HG03060 (cell line): ENCODE measurements around the gene GABBR2.

Experiments used
- ATAC-seq: cut with Tn5 transposase; IDR thresholded peaks from one replicate; pipeline ENCODE4 v1.9.1; 2021; ENCODE audit warnings: low read depth, moderate number of reproducible peaks; ENCODE audit not compliant: unreplicated experiment

GABBR2 gene

GRCh38 chr9:98383758-98384157 lies 325.0 kb downstream of the GABBR2 start:
- ATAC-seq: no peak

DNA sequence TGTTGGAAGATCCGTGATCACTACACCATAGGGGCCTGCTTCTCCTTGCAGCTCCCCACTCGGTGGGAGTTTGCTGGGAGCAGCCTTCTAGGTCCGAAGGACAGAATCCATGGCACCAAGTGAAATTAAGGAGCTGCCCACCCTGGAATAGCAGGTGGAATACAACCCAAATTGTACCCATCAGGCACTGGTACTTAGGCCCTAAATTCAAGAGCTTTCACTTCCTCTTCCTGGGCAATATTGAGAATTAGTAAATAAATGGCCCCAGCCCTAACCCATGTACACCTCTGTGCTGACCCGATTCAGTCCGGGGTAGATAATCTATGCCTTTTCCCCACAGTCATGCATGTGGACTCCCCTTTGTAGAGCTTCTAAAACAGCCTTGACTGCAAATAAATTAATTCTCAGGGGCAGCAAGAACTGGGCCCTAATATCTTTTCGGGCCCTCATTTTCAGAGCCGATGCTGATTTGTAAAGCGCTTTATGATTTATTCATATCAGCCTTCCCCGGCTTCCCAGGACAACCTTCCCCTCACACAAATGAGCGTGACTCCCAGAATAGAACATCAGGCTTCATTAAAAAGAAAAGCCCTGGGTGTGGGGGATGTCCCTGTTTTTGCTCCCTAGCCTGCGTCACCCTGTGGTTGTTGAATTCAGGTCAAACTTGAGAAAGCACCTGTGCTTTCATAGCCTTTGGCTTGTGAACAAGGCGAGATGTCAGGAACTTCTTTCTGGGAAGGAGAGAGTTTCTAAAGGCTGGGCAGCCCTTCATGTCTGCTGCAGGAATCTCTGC lies 327.2 kb downstream of the GABBR2 start:
- no peak for ATAC-seq

DNA sequence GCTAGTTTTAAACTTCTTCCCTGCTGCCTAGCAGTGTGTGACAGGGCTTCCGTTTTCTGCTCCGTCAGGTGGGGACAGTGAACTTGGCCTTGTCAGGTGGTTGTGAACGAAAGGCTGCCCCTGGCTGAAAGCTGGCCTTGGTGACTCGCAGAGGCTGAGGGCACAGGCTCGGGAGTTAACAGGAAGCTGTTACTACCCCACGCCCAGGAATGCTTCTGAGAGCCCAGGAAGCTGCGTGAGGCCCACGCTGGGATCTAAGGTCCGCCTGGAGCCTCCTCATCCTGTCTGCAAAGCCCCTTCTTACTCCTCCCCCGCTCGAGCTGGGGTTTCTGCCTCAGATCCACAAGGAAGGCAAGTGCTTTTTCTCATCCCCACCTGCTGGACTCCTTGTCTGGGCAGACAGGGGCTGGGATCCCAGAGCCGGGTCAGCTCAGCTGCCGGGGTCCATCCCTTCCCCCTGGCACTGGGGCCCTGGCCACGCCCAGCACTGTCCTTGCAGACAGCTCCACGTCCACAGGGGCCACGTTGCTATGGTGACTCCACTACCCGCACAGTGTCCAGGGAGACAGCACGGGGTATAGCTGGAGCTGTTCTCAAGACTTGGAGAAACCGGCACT lies 328.6 kb downstream of the GABBR2 start:
- no peak for ATAC-seq

DNA sequence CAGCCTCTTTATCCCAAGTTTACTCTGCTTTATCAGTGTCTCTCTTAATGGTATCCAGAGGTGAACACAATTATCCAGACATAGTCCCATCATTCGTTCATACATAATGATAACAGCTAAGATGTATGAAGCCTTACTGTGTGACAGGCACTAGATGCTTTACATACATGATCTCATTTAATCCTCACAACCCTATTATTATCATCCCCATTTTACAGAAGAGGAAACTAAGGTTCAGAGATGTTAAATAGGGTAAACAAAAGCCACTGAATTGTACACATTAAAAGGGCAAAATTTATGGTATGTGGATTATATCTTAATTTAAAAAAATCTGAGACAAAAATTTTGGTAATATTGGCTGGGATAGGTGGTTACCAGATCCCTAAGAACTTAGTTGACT lies 329.2 kb downstream of the GABBR2 start:
- no peak for ATAC-seq

DNA sequence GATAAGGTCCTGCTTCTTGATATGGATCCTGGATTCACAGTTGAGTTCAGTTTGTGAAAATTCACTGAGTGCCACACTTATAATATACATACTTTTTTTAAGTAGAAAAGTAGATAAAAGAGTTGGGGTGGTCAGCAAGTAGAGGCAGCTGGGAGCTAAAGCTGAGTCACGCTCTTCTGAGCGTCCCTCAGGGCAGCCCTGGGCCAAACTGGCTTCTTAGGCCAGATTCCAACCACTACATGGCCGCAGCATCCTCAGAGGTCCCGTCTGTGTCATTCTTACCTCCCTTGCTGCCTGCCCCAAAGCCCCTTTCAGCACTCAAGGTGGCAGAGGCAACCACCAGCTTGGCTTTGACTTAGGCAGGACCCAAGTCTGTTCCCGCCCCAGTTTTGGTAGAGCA lies 329.9 kb downstream of the GABBR2 start:
- ATAC-seq: no peak

- ATAC-seq: no peak
Observed at GRCh38 chr9:98378206-98378780, 330.4 kb downstream of the GABBR2 start.

GRCh38 chr9:98375138-98375726 lies 333.5 kb downstream of the GABBR2 start:
- no peak for ATAC-seq

- no peak for ATAC-seq
Observed at GRCh38 chr9:98374385-98375051, 334.2 kb downstream of the GABBR2 start.

DNA sequence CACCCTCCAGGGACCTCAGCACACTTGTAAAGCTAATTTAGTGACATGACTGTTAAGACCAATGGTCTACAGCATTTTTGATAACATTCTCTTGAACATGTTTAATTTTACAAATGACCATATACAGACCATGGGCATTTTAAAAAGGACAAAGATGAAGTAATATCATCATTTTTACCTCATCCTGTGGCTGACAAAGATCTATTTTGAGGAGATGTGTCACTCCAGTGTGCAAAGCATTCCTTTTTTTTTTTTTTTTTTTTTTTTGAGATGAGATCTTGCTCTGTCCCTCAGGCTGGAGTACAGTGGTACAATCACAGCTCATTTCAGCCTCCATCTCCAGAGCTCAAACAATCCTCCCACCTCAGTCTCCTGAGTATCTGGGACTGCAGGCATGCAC lies 335.1 kb downstream of the GABBR2 start:
- no peak for ATAC-seq

DNA sequence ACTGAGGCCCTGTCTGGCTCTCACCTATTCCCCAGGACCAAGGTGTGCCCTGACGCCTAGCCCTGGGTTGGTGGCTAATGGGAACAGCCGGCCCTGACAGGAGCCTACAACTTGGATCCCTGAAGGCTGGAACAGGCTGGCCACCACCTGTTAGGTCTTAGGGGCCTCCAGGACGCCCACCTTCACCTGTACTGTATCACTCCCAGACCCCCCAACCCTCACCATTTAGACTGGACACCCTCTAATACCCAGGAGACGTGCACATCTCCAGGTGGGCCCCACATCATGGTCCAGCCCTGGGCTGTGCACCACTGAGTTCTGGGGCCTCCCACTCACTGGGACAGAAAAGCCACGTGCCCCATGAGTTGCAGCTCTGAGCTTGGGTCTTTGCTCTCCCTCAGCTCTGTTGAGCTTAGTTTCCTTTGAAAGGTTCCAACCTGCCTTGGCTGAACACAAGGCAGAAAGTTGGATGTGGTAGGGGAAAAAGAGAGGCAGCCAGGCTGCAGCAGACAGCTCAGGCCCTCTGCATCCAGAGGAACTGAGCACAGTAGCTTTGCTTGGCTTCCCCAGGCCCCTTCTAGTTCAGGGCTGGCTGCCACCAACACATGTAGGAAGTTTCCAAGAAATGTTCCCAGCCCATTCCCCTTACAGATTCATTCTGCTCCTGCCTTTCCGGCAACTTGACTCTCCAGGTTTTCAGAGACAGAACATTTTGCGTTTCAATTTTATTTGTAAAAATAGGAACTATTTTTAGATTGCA lies 336.5 kb downstream of the GABBR2 start:
- no peak for ATAC-seq

GRCh38 chr9:98370976-98371315 lies 337.8 kb downstream of the GABBR2 start:
- ATAC-seq: no peak

DNA sequence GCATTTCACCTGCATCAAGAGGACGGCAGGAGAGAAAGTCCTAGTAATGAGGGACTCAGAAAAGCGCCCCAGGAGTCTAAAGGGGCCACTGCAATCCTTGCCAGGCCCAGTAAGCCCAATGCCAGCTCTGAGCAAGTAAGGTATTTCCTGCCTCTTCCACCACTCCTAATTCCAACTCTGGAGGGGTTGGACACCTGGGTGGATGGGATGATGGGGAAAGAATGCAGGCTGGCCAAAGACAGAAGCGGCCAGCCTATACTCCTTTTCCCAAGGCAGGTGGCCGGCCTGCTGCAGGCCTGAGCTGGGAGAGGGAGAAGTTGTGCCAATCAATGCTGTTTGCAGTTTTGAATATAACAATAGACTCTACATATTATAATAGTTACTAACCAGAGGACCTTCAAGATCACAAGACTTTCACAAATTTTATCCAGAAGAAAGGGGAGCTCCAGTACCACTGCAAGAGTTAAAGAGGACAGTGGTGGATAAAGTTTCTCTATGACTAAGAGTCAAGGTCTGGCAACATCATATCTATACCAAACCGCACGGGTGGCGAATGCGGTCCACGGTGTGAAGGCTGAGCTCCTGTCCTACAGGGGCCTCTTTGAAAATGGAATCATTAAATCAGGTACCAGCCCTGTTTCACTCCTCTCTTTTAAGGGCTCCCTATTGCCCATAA lies 338.3 kb downstream of the GABBR2 start:
- ATAC-seq: no peak

DNA sequence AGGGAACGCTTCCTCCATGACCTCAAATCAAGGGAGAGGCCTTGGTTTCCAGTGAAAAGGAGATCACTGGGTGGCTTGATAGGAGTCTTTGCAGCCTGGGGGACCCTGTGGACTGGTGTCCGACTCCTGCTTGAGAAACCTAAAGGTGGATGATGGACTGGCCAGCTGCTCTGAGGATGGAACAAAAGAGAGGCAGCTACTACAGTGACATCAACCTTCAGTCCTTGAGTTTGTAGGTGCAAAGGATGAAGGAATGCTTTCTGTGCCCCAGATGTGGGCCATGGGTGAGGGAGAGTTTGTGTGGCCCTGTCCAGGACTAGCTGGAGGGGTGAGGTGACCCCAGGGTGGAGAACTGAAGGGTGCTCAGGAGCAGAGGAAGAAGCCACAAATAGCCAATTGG lies 338.8 kb downstream of the GABBR2 start:
- no peak for ATAC-seq

- no peak for ATAC-seq
Observed at GRCh38 chr9:98369471-98369870, 339.3 kb downstream of the GABBR2 start.

DNA sequence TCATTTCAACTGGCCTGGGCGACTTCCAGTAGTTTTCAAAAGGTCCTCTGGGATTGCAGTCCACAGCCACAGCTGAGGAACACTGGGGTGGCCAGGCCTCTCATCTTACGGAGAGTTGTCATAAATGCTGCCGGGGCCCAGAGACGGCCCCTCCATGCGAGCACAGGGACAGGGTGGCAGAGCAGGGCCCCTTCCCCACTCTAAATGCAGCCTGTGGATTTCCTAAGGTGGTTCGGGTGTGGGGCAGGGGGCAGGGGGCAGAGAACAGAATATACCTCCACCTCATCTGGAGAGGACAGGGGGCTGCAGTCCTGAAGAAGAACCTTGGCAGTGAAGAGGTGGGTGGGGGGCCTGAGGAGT lies 339.7 kb downstream of the GABBR2 start:
- no peak for ATAC-seq

GRCh38 chr9:98368366-98369065 lies 340.2 kb downstream of the GABBR2 start:
- no peak for ATAC-seq

DNA sequence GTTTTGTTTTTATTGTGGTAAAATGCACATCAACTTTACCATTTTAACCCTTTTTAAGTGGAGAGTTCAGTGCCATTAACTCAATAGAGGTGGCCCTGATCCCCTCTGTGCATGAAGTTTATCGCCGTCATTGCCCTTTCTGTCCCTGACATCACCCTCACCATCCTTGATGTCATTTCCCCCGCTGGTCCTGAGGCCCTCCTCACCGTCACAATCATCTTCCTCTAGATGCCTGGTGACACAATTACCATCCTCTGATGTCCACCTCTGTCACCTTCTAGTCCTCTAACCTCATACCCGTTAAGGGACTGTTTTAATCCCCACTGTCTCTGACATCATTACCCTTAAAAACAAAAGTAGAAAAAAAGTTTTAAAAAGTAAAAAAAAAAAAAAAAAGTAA lies 340.8 kb downstream of the GABBR2 start:
- no peak for ATAC-seq

- ATAC-seq: no peak
Observed at GRCh38 chr9:98367371-98367900, 341.3 kb downstream of the GABBR2 start.

- no peak for ATAC-seq
Observed at GRCh38 chr9:98365781-98366180, 343.0 kb downstream of the GABBR2 start.
